NCI-H82 treated with DMSO at 0.1 percent for 48 hours (cell line): Measurements from ENCODE around the gene VCX3A.
"Not testable (repeated sequence)": the region's sequence is repeated elsewhere in the genome, so short reads cannot be mapped to it uniquely, and the experiment has no call there.

ENCODE experiments used
- DNase-seq: peaks from one replicate; lab custom pipeline; 2025; ENCODE audit not compliant: unreplicated experiment; lab: John Stamatoyannopoulos, UW

Gene VCX3A

GRCh38 chrX:6535018-6535417 lies at the start of gene VCX3A:
TSS of gene VCX3A (minus strand) at chrX:6535118. CDS start at chrX:6534497, 621 bp downstream.
- DNase-seq: not testable (repeated sequence)

GRCh38 chrX:6574762-6575161 lies 39.8 kb upstream of the VCX3A start:
- DNase-seq: no peak

DNA sequence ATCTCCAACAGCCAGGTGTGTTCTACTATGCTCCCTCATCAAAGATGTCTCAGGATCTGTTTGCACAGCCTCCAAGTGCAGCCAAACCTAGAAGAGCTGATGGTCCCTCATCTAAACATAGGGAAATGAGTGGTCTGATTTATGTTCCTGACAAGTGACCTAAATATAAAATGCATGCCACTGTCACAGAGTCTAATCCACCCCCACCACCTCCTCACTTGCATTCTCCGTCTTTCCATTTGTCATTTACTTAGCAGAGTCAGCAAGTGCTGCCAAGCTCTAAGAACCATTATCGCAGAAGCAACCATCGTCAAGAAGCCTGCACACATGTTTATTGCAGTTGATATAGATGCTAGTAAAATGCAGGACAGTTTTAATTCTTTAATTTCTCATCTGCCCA lies 33.1 kb upstream of the VCX3A start:
- no peak for DNase-seq

- no peak for DNase-seq
These were observed 24.1 kb upstream of the VCX3A start for GRCh38 chrX:6558979-6559378.

GRCh38 chrX:6557690-6558089 lies 22.8 kb upstream of the VCX3A start:
- no peak for DNase-seq

DNA sequence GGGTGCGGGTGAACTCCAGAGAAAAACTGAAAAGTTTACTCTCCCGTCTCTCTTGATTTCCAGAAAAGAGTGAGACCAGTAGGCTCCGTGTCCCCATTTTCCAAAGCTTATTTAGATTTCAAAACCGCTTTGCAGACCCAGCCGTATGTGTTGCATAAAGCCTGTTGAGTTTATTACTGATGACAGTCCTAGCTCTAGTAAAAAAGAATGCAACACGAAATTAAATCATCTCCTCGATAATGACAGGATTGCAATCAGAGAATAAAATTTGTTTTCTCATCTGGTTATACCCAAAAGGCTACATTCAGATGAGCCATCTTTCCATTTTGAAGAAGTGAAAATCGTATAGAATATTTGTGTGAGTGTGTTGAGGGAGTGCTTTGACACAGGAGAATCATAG lies 16.1 kb upstream of the VCX3A start:
- DNase-seq: no peak

- no peak for DNase-seq
These were observed 10.8 kb upstream of the VCX3A start for GRCh38 chrX:6545712-6546111.

DNA sequence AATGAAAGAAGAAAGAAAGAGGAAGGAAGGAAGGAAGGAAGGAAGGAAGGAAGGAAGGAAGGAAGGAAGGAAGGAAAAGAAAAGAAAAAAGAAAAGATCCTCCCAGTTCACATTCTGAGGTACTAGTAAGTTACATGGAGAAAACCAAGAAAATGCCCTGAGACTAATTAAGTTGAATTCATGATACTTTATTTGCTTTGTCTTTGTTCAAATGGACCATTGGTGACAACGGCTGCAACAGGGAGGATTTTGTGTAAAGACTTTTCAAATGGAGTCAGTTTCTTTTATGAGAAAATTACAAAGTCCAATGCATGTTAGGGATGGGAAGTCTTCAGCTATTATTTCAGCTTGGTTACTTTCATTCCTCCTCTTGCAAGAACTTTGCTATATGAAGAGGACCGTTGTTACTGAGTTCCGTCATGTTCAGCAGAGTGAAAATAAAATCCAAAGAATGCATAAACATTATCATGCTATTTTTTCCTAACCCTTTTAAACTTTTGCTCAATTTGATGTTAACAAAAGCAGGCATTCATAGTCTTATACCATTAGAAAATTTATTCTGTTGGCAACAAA lies 8.3 kb downstream of the VCX3A start:
- no peak for DNase-seq

- DNase-seq: no peak
These were observed 17.5 kb downstream of the VCX3A start for GRCh38 chrX:6517376-6517775.

GRCh38 chrX:6506444-6506843 lies 28.5 kb downstream of the VCX3A start:
- DNase-seq: no peak

DNA sequence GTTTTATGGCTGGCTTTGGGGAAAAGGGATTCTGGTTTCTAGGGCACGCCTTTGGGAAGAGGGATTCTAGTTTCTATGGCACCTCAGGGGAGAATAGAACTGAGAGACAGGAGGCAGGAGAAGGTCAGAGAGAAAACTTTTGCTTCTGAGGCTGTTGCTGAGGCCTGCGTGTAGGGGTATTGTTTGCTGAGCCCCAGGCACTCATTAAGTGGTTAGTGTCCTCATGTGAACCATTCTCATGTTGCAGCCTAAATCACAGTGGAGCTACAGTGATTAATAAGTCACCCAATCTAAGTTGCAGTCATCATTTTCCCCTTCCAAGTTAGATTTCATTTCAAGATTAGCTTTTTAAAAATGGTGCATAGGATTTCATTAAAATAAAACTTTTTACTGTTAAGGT lies 29.0 kb downstream of the VCX3A start:
- DNase-seq: peak; percentile 1

DNA sequence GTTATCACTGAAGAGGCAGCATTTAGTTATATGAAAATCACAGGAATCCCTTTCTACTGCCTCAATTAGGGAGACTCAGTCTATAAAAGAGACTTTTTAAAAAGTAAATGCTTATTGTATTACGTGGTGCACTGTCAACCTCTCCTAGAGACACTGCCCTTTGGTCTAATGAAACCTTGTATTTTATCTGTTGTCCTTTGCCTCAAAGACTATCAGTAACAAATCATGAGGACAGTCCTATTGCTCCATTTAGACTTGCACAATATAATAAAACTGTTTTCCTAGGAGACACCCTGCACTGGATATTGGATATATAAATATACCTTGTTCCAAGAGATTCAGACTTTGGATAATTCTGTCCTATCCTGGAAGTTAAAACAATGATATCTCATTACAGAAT lies 34.2 kb downstream of the VCX3A start:
- DNase-seq: no peak

DNA sequence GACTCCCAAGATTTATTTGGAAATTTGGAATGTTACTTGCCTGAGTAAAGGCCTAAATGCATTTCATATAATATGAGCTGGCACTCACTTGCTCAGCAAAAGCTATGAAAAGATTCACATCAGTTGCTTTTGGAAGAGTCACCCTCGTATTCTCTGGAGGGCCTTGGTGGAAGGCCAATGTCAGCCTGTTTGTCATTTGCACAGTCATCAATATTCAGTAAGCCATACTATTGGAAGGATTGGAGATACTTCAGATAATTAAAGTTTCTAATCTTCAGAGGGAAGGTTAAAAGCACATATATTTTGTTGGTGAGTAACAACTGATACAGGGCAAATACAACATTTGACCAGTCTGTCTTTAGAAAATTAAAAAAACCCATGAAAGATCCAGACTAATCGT lies 36.6 kb downstream of the VCX3A start:
- DNase-seq: no peak
